Thyroid gland (tissue), 4 donors: ENCODE data around the gene NLGN1.

ENCODE experiments used
- POLR2A ChIP-seq, 2 donors: fragments of 450-650 bp; IDR thresholded peaks; one replicate each; pipeline ENCODE4 v1.6.1; 2017; ENCODE audit warnings: antibody characterized with exemption in 2 of 2, mild to moderate bottlenecking in 2 of 2, moderate library complexity in 1 of 2
- TF ChIP-seq, protein P1 (sequence below), 6 experiments: fragments of 200-600 bp in 3 of 6; fragments of 450-650 bp in 3 of 6; sonication (generic) in 3 of 6; IDR thresholded peaks; one replicate each; pipeline ENCODE4 v1.5.1; 2016 to 2019; ENCODE audit warnings: antibody characterized with exemption in 6 of 6, mild to moderate bottlenecking in 2 of 6, inconsistent platforms in 1 of 6, moderate library complexity in 1 of 6

DNA sequence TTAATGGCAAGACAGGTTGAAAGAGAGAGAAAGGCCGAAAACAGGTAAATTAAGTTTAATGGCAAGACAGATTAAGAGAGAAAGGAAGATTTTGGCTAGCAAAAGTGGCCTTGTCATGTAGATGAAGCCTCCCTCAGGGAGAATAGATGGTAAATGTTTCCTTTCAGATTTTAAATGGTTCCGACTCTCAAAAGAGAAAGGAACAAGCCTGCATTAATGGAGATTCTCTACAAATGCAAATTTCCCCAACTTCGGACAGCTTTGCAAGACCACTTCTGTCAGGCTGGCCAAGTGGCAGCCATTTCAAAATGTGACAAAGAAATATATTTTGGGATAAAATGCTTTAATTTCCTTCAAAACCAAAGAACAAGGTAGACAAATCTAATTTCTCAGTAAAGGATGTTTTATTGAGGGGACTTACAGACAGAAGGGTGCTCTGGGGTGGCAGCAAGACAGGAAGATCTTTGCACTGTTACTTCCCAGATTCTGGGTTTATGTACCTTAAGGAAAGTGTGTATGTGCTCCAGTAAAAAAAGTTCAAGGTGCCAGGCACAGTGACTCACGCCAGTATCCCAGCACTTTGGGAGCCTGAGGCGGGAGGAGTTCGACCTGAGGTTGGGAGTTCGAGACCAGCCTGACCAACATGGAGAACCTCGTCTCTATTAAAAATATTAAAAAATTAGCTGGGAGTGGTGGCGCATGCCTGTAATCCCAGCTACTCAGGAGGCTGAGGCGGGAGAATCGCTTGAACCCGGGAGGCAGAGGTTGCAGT, 835.3 kb downstream of the NLGN1 start:
- no peak for TF ChIP-seq POLR2A (IDR thresholded peaks at IDR 0.05)
- TF ChIP-seq, protein P1, sequence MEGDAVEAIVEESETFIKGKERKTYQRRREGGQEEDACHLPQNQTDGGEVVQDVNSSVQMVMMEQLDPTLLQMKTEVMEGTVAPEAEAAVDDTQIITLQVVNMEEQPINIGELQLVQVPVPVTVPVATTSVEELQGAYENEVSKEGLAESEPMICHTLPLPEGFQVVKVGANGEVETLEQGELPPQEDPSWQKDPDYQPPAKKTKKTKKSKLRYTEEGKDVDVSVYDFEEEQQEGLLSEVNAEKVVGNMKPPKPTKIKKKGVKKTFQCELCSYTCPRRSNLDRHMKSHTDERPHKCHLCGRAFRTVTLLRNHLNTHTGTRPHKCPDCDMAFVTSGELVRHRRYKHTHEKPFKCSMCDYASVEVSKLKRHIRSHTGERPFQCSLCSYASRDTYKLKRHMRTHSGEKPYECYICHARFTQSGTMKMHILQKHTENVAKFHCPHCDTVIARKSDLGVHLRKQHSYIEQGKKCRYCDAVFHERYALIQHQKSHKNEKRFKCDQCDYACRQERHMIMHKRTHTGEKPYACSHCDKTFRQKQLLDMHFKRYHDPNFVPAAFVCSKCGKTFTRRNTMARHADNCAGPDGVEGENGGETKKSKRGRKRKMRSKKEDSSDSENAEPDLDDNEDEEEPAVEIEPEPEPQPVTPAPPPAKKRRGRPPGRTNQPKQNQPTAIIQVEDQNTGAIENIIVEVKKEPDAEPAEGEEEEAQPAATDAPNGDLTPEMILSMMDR (IDR thresholded peaks at IDR 0.05), result no peak
